Liver (tissue), 9 donors: ENCODE measurements around the gene UQCRC1. TPM values are rescaled to one million over a fixed set of nuclear protein-coding genes. Genes with fewer than 3 reads are reported as not detected.

Experiments used
- DNase-seq: peaks from one replicate; pipeline ENCODE4 v3.0.0-alpha.2; 2017; ENCODE audit warnings: low spot score
- H3K27ac ChIP-seq, 2 donors: one replicate each; pipeline ENCODE4 v1.7.0; 2013; ENCODE audit warnings: inconsistent platforms in 2 of 2, low read length in 2 of 2, control low read depth in 1 of 2, low read depth in 1 of 2, mild to moderate bottlenecking in 1 of 2
- H3K27me3 ChIP-seq, 4 donors: one replicate each; pipeline versions ENCODE4 v1.6.1 to v1.7.0; 2013; ENCODE audit warnings: low read length in 3 of 4, inconsistent platforms in 1 of 4, mild to moderate bottlenecking in 1 of 4, moderate library complexity in 1 of 4; ENCODE audit not compliant: control insufficient read depth in 4 of 4, insufficient read depth in 4 of 4
- H3K36me3 ChIP-seq, 4 donors: one replicate each; pipeline versions ENCODE4 v1.6.1 to v1.7.0; 2013; ENCODE audit warnings: low read length in 3 of 4, mild to moderate bottlenecking in 3 of 4, low read depth in 1 of 4, moderate library complexity in 1 of 4; ENCODE audit not compliant: control insufficient read depth in 4 of 4, insufficient read depth in 3 of 4
- H3K4me1 ChIP-seq, 4 donors: one replicate each; pipeline versions ENCODE4 v1.6.1 to v1.7.0; 2013; ENCODE audit warnings: low read length in 3 of 4, mild to moderate bottlenecking in 3 of 4, moderate library complexity in 1 of 4; ENCODE audit not compliant: control insufficient read depth in 4 of 4, insufficient read depth in 4 of 4
- H3K4me3 ChIP-seq, 3 donors: one replicate each; pipeline versions ENCODE4 v1.6.1 to v1.7.0; 2013; ENCODE audit warnings: low read length in 3 of 3, control low read depth in 1 of 3, low read depth in 1 of 3, mild to moderate bottlenecking in 1 of 3
- H3K9ac ChIP-seq, 2 donors: one replicate each; pipeline ENCODE4 v1.7.0; 2013; ENCODE audit warnings: low read length in 2 of 2, mild to moderate bottlenecking in 2 of 2, moderate library complexity in 2 of 2, control low read depth in 1 of 2, low read depth in 1 of 2
- H3K9me3 ChIP-seq, 4 donors: one replicate each; pipeline versions ENCODE4 v1.6.1 to v1.7.0; 2013; ENCODE audit warnings: low read length in 3 of 4; ENCODE audit not compliant: control insufficient read depth in 4 of 4
- EGR1 ChIP-seq, 2 donors: IDR thresholded peaks; 2 replicates each; pipeline ENCODE4 v1.6.1; 2016 to 2018; ENCODE audit warnings: antibody characterized with exemption in 2 of 2, low read depth in 2 of 2
- FOXA2 ChIP-seq: IDR thresholded peaks from 2 replicates; pipeline ENCODE4 v1.6.1; 2016; ENCODE audit warnings: antibody characterized with exemption
- JUND ChIP-seq, 2 donors: IDR thresholded peaks; 2 replicates each; pipeline ENCODE4 v1.6.1; 2016; ENCODE audit warnings: antibody characterized with exemption in 2 of 2
- NR2F2 ChIP-seq: IDR thresholded peaks from 2 replicates; pipeline ENCODE4 v1.6.1; 2016; ENCODE audit warnings: antibody characterized with exemption
- RAD21 ChIP-seq, 2 donors: IDR thresholded peaks; 2 replicates each; pipeline ENCODE4 v1.6.1; 2016; ENCODE audit warnings: antibody characterized with exemption in 2 of 2, mild to moderate bottlenecking in 2 of 2
- RXRA ChIP-seq, 2 donors: IDR thresholded peaks; 2 replicates each; pipeline ENCODE4 v1.6.1; 2017 to 2018; ENCODE audit warnings: antibody characterized with exemption in 2 of 2, mild to moderate bottlenecking in 1 of 2
- SP1 ChIP-seq: IDR thresholded peaks from 2 replicates; pipeline ENCODE4 v1.6.1; 2018; ENCODE audit warnings: antibody characterized with exemption, mild to moderate bottlenecking
- TAF1 ChIP-seq: conservative IDR thresholded peaks from 2 replicates; pipeline ENCODE4 v1.6.1; 2016; ENCODE audit warnings: antibody characterized with exemption, mild to moderate bottlenecking
- YY1 ChIP-seq: IDR thresholded peaks from 2 replicates; pipeline ENCODE4 v1.6.1; 2016; ENCODE audit warnings: antibody characterized with exemption, mild to moderate bottlenecking
- WGBS: extraction: QIAGEN DNeasy Blood & Tissue Kit; methylation state at CpG from one replicate; pipeline ENCODE4 v1.1.7; 2013; 5-methylcytosine and 5-hydroxymethylcytosine counted together
- polyA plus RNA-seq, 2 donors: library from polyadenylated mRNA; stranded (reverse) in 1 of 2; unstranded in 1 of 2; fragments of 200-250 nt in 1 of 2; fragments of >200 nt in 1 of 2; fragmentation: Nextera tagmentation in 1 of 2; extraction: Ambion mirVana in 1 of 2; gene quantifications; one replicate each; pipeline versions ENCODE4 v1.2.1 to v1.2.3, GENCODE V29; 2013 to 2015
- total RNA-seq, 2 donors: library from RNA; depleted of rRNA; stranded (reverse); fragments of >200 nt; gene quantifications; one replicate each; pipeline ENCODE4 v1.2.3, GENCODE V29; 2014
- TF ChIP-seq, protein P1 (sequence below): IDR thresholded peaks from 2 replicates; pipeline ENCODE4 v1.6.1; 2016; ENCODE audit warnings: antibody characterized with exemption
- TF ChIP-seq, protein P2 (sequence below): IDR thresholded peaks from 2 replicates; pipeline ENCODE4 v1.6.1; 2016; ENCODE audit warnings: antibody characterized with exemption
- TF ChIP-seq, protein P3 (sequence below): fragments of 150-350 bp; IDR thresholded peaks from 2 replicates; pipeline ENCODE4 v1.5.1; 2017; ENCODE audit warnings: improper control_type of control experiment, low read depth, low read length; ENCODE audit not compliant: missing input control
- TF ChIP-seq, protein P4 (sequence below): IDR thresholded peaks from 2 replicates; pipeline ENCODE4 v1.6.1; 2016; ENCODE audit warnings: antibody characterized with exemption
- TF ChIP-seq, protein P5 (sequence below): IDR thresholded peaks from 2 replicates; pipeline ENCODE4 v1.6.1; 2016; ENCODE audit warnings: antibody characterized with exemption, mild to moderate bottlenecking
- donor health status: healthy.
- donor health status: healthy.
- donor health status: healthy.
- donor health status: healthy.
- donor health status: healthy.

Gene UQCRC1
- total and polyA plus RNA-seq, 4 donors: 153 to 373 (median 289) TPM

DNA sequence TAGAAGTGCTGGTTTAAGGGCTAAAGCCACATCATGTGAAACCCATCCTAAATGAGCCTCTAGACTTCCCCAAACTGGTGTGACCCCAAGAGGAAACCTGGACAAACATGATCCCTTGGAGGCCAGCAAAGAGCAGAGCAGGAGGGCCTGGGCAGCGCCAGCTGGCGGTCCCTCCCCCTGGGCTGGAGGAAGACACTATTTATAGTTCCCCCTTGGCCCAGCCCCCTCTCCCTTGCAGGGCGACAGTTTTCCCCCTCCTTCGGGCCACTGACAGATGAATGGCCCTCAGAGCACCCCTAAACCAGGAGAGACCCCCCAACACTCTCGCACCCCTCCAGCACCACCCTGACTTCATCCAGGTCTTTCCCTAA lies 48.8 kb downstream of the UQCRC1 start:
- no peak for DNase-seq
- Histone ChIP-seq H3K36me3 (no peaks in the 10 kb centered on the region), H3K4me3 (no peak overlapping the region), H3K9ac (no peak overlapping the region), H3K9me3 (no peaks in the 10 kb centered on the region), H3K4me1 (peaks cover 8 to 42% (median 19%) of the 10 kb centered on the region in 4 donors), H3K27me3 (no peaks in the 10 kb centered on the region), H3K27ac (no peak overlapping the region)
- TF ChIP-seq EGR1 (IDR thresholded peaks at IDR 0.05; ENCODE audit: low read depth in 2 of 2): no peak
- WGBS: 48% methylated on average over 5 of the region's 5 CpGs

DNA sequence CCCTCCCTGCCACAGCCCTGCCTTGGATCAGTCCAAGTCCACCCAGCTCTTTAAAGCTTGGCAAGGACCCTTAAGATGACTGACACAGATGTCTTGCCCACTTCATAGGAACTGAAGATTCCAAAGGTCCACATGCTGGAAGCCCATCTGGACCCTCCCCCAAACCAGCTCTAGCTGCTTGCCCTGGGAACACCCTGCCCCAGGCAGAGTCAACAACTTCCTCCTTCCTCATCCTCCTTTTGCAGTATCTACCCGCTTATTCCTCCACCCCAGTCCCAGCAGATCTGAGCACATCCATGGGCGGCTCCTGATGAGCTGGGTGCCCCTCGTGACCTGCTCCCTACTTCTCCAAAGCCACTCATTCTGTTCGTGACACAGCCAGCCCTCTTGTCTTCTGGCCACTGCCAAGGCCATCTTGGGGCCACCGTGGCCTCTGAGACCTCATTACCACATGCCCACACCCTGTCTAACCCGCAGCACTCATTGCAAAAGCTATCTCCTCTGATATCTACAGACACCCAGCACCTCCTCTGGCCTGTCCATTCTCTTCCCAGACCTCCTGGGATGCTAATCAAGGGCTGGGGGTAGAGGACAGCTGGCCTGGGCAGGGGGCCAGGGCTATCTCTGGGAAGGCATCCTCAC lies 50.8 kb downstream of the UQCRC1 start:
- no peaks in the 10 kb centered on the region for H3K36me3 ChIP-seq
- peak overlapping the region; percentile 38 to 53 for H3K27ac ChIP-seq
- 60% methylated on average over 6 of the region's 6 CpGs for WGBS
- H3K9ac ChIP-seq: no peak overlapping the region
- no peaks in the 10 kb centered on the region for H3K9me3 ChIP-seq
- peaks cover 8 to 42% (median 19%) of the 10 kb centered on the region in 4 donors for H3K4me1 ChIP-seq
- H3K4me3 ChIP-seq: no peak overlapping the region
- TF ChIP-seq, protein P1, sequence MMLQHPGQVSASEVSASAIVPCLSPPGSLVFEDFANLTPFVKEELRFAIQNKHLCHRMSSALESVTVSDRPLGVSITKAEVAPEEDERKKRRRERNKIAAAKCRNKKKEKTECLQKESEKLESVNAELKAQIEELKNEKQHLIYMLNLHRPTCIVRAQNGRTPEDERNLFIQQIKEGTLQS: no peak
- TF ChIP-seq, protein P2, sequence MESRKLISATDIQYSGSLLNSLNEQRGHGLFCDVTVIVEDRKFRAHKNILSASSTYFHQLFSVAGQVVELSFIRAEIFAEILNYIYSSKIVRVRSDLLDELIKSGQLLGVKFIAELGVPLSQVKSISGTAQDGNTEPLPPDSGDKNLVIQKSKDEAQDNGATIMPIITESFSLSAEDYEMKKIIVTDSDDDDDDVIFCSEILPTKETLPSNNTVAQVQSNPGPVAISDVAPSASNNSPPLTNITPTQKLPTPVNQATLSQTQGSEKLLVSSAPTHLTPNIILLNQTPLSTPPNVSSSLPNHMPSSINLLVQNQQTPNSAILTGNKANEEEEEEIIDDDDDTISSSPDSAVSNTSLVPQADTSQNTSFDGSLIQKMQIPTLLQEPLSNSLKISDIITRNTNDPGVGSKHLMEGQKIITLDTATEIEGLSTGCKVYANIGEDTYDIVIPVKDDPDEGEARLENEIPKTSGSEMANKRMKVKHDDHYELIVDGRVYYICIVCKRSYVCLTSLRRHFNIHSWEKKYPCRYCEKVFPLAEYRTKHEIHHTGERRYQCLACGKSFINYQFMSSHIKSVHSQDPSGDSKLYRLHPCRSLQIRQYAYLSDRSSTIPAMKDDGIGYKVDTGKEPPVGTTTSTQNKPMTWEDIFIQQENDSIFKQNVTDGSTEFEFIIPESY: no peak
- TF ChIP-seq TAF1: no peak
- no peak for TF ChIP-seq RXRA (IDR thresholded peaks at IDR 0.05)
- peak; percentile 9 for TF ChIP-seq SP1
- DNase-seq: no peak
- no peaks in the 10 kb centered on the region for H3K27me3 ChIP-seq

DNA sequence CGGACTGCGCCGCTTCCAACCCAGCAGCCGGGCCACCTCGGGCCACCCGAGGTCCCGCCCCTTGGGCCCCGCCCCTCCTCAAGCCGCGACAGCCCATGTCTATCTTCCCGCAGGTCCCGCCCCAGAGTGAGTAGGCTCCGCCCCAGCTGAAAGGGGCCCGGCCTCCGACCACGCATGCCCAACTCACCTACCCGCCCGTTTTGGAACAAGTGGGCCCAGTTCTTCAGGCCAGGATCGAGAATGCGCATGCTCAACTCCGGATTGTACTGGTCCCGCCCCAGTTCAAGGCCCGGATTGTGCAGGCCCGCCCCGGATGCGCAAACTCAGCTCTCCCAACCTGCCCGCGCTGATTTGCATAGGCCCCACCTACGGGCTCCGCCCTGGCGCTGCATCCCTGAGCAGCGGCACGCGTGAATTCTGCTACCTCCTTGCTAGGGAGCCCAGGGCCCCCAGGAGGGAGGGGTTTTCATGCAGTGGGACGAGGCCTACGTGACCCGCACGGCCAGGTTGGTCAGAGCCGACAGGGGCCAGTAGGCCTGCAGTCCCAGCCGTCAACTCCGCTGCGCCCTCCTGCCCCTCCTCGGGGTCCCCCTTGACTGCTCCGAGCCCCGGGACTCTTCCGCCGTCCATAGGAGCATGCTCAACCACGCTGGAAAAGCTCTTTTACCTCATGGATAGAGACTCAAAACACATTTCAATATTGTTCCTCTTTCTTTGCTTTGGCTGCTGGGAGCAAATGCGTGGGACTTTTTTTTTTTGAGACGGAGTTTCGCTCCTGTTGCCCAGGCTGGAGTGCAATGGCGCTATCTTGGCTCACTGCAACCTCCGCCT lies 52.4 kb downstream of the UQCRC1 start, which contains the start of gene PFKFB4:
Gene PFKFB4, minus strand, starts transcription at position 8 of the 831 bp plus-strand sequence. CDS start 26 bp downstream, outside the sequence.
- Histone ChIP-seq H3K27ac (peak within 1 kb of the TSS; percentile 22 to 53), H3K9me3 (no peaks in the 10 kb centered on the region), H3K36me3 (no peaks in the 10 kb centered on the region), H3K4me3 (peak within 1 kb of the TSS; percentile 28 to 70 (median 57)), H3K27me3 (no peaks in the 10 kb centered on the region), H3K9ac (no peak within 1 kb of the TSS), H3K4me1 (peaks cover 6 to 33% (median 14%) of the 10 kb centered on the region in 4 donors)
- peak; percentile 100 for DNase-seq
- under 1% methylated on average over 53 of the region's 53 CpGs for WGBS
- TF ChIP-seq RAD21 (IDR thresholded peaks at IDR 0.05) (no peak), SP1 (peak; percentile 81), FOXA2 (no peak), RXRA (IDR thresholded peaks at IDR 0.05) (peak; percentile 58 to 67), NR2F2 (no peak), YY1 (peak; percentile 71), TAF1 (no peak), EGR1 (IDR thresholded peaks at IDR 0.05; ENCODE audit: low read depth in 2 of 2) (no peak), JUND (IDR thresholded peaks at IDR 0.05) (no peak)
- TF ChIP-seq, protein P3, sequence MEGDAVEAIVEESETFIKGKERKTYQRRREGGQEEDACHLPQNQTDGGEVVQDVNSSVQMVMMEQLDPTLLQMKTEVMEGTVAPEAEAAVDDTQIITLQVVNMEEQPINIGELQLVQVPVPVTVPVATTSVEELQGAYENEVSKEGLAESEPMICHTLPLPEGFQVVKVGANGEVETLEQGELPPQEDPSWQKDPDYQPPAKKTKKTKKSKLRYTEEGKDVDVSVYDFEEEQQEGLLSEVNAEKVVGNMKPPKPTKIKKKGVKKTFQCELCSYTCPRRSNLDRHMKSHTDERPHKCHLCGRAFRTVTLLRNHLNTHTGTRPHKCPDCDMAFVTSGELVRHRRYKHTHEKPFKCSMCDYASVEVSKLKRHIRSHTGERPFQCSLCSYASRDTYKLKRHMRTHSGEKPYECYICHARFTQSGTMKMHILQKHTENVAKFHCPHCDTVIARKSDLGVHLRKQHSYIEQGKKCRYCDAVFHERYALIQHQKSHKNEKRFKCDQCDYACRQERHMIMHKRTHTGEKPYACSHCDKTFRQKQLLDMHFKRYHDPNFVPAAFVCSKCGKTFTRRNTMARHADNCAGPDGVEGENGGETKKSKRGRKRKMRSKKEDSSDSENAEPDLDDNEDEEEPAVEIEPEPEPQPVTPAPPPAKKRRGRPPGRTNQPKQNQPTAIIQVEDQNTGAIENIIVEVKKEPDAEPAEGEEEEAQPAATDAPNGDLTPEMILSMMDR: no peak
- TF ChIP-seq, protein P4, sequence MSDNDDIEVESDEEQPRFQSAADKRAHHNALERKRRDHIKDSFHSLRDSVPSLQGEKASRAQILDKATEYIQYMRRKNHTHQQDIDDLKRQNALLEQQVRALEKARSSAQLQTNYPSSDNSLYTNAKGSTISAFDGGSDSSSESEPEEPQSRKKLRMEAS: no peak
- TF ChIP-seq, protein P5, sequence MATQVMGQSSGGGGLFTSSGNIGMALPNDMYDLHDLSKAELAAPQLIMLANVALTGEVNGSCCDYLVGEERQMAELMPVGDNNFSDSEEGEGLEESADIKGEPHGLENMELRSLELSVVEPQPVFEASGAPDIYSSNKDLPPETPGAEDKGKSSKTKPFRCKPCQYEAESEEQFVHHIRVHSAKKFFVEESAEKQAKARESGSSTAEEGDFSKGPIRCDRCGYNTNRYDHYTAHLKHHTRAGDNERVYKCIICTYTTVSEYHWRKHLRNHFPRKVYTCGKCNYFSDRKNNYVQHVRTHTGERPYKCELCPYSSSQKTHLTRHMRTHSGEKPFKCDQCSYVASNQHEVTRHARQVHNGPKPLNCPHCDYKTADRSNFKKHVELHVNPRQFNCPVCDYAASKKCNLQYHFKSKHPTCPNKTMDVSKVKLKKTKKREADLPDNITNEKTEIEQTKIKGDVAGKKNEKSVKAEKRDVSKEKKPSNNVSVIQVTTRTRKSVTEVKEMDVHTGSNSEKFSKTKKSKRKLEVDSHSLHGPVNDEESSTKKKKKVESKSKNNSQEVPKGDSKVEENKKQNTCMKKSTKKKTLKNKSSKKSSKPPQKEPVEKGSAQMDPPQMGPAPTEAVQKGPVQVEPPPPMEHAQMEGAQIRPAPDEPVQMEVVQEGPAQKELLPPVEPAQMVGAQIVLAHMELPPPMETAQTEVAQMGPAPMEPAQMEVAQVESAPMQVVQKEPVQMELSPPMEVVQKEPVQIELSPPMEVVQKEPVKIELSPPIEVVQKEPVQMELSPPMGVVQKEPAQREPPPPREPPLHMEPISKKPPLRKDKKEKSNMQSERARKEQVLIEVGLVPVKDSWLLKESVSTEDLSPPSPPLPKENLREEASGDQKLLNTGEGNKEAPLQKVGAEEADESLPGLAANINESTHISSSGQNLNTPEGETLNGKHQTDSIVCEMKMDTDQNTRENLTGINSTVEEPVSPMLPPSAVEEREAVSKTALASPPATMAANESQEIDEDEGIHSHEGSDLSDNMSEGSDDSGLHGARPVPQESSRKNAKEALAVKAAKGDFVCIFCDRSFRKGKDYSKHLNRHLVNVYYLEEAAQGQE: peak; percentile 38
- TF ChIP-seq, protein P1: no peak
- TF ChIP-seq, protein P2: no peak
